Measurements from ENCODE around the gene KCNJ15.

KCNJ15 gene

DNA sequence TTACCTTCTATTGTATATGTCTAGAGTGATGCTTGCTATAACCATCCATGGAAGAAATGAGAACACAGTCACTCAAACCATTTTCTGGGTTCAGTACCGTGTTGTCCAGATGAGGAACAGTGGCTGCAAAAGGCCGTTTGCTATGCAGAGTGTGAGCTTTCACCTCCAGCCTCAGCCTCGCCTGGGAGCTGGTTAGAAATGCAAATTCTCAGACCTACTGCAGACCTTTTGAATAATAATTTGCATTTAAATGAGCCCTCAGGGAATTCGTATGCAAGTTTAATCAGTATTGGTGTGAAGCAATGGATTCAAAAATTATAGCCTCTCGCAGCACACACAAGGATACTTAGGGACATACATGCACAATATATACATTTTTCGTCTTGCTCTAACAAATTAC lies 24.1 kb downstream of the KCNJ15 start:
- no peak overlapping the region for H3K4me3 ChIP-seq (ENCODE audit: low read length)
- DNase-seq (ENCODE audit: low read depth): no peak
- TF ChIP-seq, protein P1, sequence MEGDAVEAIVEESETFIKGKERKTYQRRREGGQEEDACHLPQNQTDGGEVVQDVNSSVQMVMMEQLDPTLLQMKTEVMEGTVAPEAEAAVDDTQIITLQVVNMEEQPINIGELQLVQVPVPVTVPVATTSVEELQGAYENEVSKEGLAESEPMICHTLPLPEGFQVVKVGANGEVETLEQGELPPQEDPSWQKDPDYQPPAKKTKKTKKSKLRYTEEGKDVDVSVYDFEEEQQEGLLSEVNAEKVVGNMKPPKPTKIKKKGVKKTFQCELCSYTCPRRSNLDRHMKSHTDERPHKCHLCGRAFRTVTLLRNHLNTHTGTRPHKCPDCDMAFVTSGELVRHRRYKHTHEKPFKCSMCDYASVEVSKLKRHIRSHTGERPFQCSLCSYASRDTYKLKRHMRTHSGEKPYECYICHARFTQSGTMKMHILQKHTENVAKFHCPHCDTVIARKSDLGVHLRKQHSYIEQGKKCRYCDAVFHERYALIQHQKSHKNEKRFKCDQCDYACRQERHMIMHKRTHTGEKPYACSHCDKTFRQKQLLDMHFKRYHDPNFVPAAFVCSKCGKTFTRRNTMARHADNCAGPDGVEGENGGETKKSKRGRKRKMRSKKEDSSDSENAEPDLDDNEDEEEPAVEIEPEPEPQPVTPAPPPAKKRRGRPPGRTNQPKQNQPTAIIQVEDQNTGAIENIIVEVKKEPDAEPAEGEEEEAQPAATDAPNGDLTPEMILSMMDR (conservative IDR thresholded peaks at IDR 0.05; ENCODE audit: low read depth, low read length): no peak

DNA sequence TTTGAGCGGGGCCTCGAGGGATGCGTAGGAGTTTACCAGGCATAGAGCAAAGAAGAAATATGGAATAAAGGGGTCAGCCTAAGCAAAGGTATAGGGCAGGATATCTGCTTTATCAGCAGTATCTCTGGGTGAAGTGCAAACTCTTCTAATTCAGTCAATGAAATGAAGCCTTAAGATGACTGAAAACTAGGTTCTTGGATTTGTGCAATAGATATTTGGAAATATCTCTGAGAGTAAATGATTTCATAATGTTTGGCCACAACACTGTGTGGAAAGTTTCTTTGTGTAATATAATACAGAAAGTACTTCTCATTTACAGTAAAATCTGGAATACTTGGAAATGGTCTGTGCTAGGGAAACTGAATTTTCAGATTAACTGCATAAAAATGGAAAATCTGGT lies 26.1 kb downstream of the KCNJ15 start:
- TF ChIP-seq, protein P1 (conservative IDR thresholded peaks at IDR 0.05; ENCODE audit: low read depth, low read length): no peak
- no peak for DNase-seq (ENCODE audit: low read depth)
- H3K4me3 ChIP-seq (ENCODE audit: low read length): no peak overlapping the region

DNA sequence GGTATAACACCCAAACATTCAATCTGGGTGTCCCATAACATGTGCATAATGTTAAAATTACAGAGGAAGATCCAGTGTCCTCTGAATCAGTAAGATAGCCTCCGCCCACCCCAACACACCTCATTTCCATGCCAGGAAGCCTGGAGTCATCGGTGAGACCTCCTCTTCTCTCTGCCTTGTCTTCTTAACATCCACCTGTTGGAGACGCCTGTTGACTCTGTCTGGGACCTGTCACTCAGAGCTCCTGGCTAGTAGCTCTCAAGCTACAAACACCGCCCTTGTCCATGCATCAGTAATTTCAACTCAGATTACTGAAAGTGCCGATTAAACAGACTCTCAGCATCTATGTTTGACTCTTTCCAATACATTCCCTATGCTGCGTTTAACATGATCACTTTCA lies 27.4 kb downstream of the KCNJ15 start:
- TF ChIP-seq, protein P1 (conservative IDR thresholded peaks at IDR 0.05; ENCODE audit: low read depth, low read length): no peak
- no peak overlapping the region for H3K4me3 ChIP-seq (ENCODE audit: low read length)
- DNase-seq (ENCODE audit: low read depth): no peak

DNA sequence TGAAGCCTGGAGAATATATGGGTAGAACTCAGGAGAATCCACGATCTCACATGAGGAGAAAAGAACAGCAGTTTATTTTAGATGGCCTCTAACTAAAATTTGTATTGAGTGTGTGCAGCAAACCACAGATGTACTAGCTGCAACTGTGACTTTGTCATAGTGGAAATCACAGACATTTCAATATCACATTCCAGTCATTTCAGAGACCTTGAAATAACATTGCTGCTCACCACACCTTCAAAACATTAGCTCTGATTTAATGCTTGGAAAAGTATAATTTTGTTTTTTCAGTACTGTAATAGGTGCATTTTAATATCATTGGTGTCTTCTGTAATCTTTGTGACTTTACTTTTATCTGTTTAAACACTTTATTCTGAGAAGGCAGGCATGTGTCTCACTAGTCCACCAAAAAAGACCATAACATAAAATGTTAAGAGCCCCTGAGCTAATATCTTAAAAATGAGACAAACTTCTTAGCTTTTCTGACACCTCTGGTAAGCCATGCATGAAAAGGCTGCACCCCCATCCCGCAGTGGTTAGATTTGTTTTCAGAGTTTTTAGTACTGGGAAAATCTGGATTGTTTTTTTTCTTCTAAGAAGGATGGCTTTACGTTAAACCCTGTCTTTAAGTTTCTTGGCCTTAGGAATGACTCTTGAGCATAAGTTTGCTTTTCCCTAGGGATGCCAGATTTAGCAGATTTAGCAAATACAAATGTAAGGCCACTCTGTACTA lies 30.1 kb downstream of the KCNJ15 start:
- H3K4me3 ChIP-seq (ENCODE audit: low read length): no peak overlapping the region
- TF ChIP-seq, protein P1 (conservative IDR thresholded peaks at IDR 0.05; ENCODE audit: low read depth, low read length): no peak
- DNase-seq (ENCODE audit: low read depth): no peak

DNA sequence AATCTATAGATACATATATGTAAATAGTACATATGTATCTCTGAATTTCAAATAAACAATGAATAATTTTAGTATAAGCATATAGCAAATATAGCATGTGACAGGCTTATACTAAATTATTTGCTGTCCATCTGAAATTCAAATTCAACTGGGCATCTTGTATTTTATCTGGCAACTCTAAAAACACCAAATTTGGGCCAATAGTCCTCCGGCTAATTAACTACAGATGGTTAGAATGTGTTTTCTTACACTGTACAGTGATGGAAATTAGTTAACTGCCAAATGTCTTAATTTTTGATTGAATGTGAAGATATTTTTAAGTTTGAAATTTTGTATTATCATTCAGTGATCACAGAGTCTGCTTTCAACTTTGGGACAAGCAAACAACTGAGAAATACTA lies 30.7 kb downstream of the KCNJ15 start:
- no peak overlapping the region for H3K4me3 ChIP-seq (ENCODE audit: low read length)
- TF ChIP-seq, protein P1 (conservative IDR thresholded peaks at IDR 0.05; ENCODE audit: low read depth, low read length): no peak
- DNase-seq (ENCODE audit: low read depth): no peak

DNA sequence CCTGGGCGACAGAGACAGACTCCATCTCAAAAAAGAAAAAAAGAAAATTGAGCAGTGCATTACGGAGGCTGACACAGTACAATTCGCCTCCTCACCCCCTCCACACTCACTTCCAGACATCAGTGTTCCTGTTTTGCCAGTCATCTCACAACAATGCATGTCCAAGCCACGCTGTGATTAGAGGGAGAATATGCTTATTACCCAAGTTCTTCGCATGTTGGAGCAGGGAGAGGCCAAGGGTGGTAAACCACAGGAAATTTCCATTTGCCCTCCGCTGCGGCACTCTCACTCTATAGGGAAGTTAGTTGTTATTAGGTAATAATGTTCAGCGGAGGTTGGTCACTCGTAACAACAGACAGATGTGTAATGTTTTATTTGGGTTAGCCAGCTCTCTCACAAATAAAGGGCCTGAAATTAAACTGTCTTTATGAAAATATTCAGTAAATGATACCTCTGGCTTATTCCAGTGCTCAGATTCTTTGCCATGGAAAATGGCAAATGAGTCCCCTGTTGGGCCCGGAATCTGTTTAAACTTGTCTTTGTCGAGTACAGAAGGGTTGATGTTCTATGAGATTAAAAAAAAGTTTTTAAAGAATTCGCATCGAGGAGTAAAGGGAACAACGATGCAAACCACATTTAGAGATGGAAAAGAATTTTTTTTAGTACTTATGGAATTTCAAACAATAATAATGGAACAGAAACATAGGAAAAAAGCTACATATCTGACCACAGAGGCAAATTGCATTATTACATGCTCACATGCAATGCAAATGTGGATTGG lies 33.1 kb downstream of the KCNJ15 start:
- TF ChIP-seq, protein P1 (conservative IDR thresholded peaks at IDR 0.05; ENCODE audit: low read depth, low read length): no peak
- no peak overlapping the region for H3K4me3 ChIP-seq (ENCODE audit: low read length)
- DNase-seq (ENCODE audit: low read depth): peak; percentile 92

DNA sequence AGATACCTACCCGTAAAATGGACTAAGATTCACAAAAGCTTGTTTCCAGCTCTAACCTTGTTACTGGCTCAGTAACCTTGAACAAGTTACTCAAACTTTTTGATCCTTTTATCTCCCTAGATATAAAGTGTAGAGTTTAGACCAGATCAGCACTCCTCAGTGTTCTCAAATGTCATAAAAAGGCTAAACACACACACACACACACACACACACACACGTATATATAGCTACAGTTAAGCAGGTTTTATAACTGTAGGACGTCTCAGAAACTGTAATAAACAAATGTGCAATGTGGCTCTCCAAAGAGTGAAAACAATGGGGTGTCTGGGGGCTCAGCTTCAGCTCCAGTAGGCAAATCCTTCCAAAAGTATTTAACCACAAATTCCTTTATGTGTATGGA lies 34.0 kb downstream of the KCNJ15 start:
- TF ChIP-seq, protein P1 (conservative IDR thresholded peaks at IDR 0.05; ENCODE audit: low read depth, low read length): no peak
- no peak for DNase-seq (ENCODE audit: low read depth)
- no peak overlapping the region for H3K4me3 ChIP-seq (ENCODE audit: low read length)

Measured in retinal pigment epithelial cell (primary cell).